ENCODE measurements around the gene DAPL1.

GRCh38 chr2:158772306-158773078 lies 22.6 kb upstream of the DAPL1 start:
- TF ChIP-seq EZH2 (optimal IDR thresholded peaks at IDR 0.05; ENCODE audit: low read depth, low read length) (no peak), CTCF (IDR thresholded peaks at IDR 0.05; ENCODE audit: low read length) (no peak)

Data from MM.1S (cell line).